A673 (cell line): ENCODE data around the gene TBC1D10B. TPM values are rescaled to one million over a fixed set of nuclear protein-coding genes. Genes with fewer than 3 reads are reported as not detected.
A peak's percentile ranks its signal among the peaks of the same experiment; 100 is the strongest.

ENCODE experiments used
- BruUV-seq: library from RNA; stranded (reverse); fragments of 400-500 nt; replicated peaks from 2 replicates; lab custom pipeline; 2021; lab: Mats Ljungman, UMichigan
- CTCF ChIA-PET: fragments of 300-600 bp; sonication (Branson Sonifier 250); formaldehyde crosslinking; loops from one replicate; lab custom pipeline; 2022; ENCODE audit warnings: antibody characterized with exemption; lab: Charles Lee
- POLR2A ChIA-PET: fragments of 300-600 bp; sonication (Branson Sonifier 250); formaldehyde crosslinking; loops from one replicate; lab custom pipeline; 2022; ENCODE audit warnings: antibody characterized with exemption; ENCODE audit not compliant: low non-redundant PET; lab: Charles Lee
- DNase-seq: peaks from one replicate; pipeline ENCODE4 v3.0.0-alpha.2; 2015; ENCODE audit warnings: low spot score
- H3K27ac ChIP-seq: fragments of 200-600 bp; sonication (generic); 2 replicates; pipeline ENCODE4 v1.5.1; 2016; ENCODE audit warnings: mixed run types, low read depth, mild to moderate bottlenecking, mixed read lengths, antibody characterized with exemption, low read length; ENCODE audit not compliant: poor library complexity, severe bottlenecking
- H3K27me3 ChIP-seq: fragments of 200-600 bp; sonication (generic); replicated peaks from 2 replicates; pipeline ENCODE4 v1.6.1; 2017; ENCODE audit warnings: mixed run types, low read depth, mild to moderate bottlenecking, mixed read lengths, antibody characterized with exemption, low read length; ENCODE audit not compliant: insufficient read depth, poor library complexity
- H3K36me3 ChIP-seq: fragments of 200-600 bp; sonication (generic); 2 replicates; pipeline ENCODE4 v1.6.1; 2016; ENCODE audit warnings: mixed run types, mild to moderate bottlenecking, mixed read lengths, antibody characterized with exemption, low read length; ENCODE audit not compliant: insufficient read depth, poor library complexity, severe bottlenecking
- H3K4me1 ChIP-seq: fragments of 200-600 bp; sonication (generic); 2 replicates; pipeline ENCODE4 v1.6.1; 2017; ENCODE audit warnings: mixed run types, mild to moderate bottlenecking, mixed read lengths, antibody characterized with exemption, low read length; ENCODE audit not compliant: insufficient read depth, poor library complexity, severe bottlenecking
- H3K4me3 ChIP-seq: fragments of 200-600 bp; sonication (generic); 2 replicates; pipeline ENCODE4 v1.5.1; 2016; ENCODE audit warnings: low read depth, mixed run types, mild to moderate bottlenecking, mixed read lengths, low read length; ENCODE audit not compliant: poor library complexity, severe bottlenecking
- H3K9me3 ChIP-seq: fragments of 200-600 bp; sonication (generic); 2 replicates; pipeline ENCODE4 v1.6.1; 2016; ENCODE audit warnings: mixed run types, low read depth, mild to moderate bottlenecking, mixed read lengths, antibody characterized with exemption, low read length; ENCODE audit not compliant: poor library complexity, severe bottlenecking
- EZH2 ChIP-seq: fragments of 200-600 bp; sonication (generic); IDR thresholded peaks from 2 replicates; pipeline ENCODE4 v1.6.1; 2017; ENCODE audit warnings: borderline replicate concordance, low read depth, mild to moderate bottlenecking, mixed read lengths, antibody characterized with exemption, low read length; ENCODE audit not compliant: poor library complexity, severe bottlenecking
- intact Hi-C: fragments of 100-400 bp; cut with micrococcal nuclease; formaldehyde crosslinking; loops from one replicate; pipeline ENCODE4 v1.10.0; 2022; ENCODE audit not compliant: unreplicated experiment
- total RNA-seq: library from RNA; stranded (reverse); gene quantifications from 2 replicates; pipeline ENCODE4 v1.2.3, GENCODE V29; 2021
- TF ChIP-seq, protein P1 (sequence below): fragments of 300-800, 200-600 bp; sonication (generic); conservative IDR thresholded peaks from 2 replicates; pipeline ENCODE4 v1.5.1; 2017; ENCODE audit warnings: low read depth, mild to moderate bottlenecking, antibody characterized with exemption, low read length, moderate library complexity, mixed read lengths

The TBC1D10B gene
- total RNA-seq, 1 experiment from 2014 or later = 66.0 TPM

DNA sequence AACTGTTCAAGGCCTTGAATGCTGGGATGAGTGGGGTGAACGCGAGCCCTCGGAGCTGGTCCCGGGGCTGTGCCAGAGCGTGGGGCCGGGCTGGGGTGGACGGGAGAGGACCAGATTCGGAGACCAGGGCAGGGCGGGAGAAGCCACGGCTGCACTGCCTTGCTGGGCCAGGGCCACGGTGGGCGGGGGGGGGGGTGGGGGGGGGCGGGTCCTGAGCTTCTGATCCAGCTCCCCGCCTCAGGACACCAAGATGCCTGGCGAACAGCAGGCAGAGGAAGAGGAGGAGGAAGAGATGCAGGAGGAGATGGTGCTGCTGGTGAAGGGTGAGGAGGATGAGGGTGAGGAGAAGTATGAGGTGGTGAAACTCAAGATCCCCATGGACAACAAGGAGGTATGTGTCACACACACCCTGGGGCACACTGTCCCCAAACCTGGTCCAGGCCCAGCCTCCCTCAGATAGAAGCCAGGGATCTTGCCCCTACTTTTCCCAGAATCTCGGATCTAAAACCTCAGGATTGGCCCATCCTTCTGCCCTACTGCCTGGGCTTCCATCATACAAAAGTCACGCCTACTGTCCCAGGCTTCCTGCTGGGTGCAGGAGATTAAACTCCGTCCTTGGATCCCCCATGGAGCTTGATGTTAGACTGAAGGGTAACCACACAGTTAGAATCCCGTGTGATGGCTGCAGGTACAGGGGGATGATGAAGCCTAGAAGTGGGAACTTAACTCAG is 37.7 kb upstream of the TBC1D10B start:
- peak; percentile 85 for DNase-seq
- Histone ChIP-seq H3K27ac (peak overlapping the region; percentile 93), H3K4me3 (peak overlapping the region; percentile 96), H3K9me3 (no peaks in the 10 kb centered on the region), H3K36me3 (peaks cover 15% of the 10 kb centered on the region), H3K4me1 (peaks cover 16% of the 10 kb centered on the region), H3K27me3 (no peaks in the 10 kb centered on the region)
- TF ChIP-seq, protein P1, sequence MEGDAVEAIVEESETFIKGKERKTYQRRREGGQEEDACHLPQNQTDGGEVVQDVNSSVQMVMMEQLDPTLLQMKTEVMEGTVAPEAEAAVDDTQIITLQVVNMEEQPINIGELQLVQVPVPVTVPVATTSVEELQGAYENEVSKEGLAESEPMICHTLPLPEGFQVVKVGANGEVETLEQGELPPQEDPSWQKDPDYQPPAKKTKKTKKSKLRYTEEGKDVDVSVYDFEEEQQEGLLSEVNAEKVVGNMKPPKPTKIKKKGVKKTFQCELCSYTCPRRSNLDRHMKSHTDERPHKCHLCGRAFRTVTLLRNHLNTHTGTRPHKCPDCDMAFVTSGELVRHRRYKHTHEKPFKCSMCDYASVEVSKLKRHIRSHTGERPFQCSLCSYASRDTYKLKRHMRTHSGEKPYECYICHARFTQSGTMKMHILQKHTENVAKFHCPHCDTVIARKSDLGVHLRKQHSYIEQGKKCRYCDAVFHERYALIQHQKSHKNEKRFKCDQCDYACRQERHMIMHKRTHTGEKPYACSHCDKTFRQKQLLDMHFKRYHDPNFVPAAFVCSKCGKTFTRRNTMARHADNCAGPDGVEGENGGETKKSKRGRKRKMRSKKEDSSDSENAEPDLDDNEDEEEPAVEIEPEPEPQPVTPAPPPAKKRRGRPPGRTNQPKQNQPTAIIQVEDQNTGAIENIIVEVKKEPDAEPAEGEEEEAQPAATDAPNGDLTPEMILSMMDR = no peak
- TF ChIP-seq EZH2 = no peak
- intact Hi-C loops = loop anchor here (5.0 kb wide), 2 partner anchors 36 to 286 kb away; partner anchors contain the start of genes MAPK3, MYL11 and TBC1D10B
- CTCF ChIA-PET = interaction anchor here (0.5 to 1.1 kb wide), 3 partner anchors 9 to 22 kb away, joined by 3 to 12 read pairs (median 7); partner anchors contain the start of gene DCTPP1
- BruUV-seq = no TSS peak
- POLR2A ChIA-PET = interaction anchor here (0.9 kb wide), 1 partner anchor 10 kb away, joined by 3 read pairs; no protein-coding TSS in a partner anchor

DNA sequence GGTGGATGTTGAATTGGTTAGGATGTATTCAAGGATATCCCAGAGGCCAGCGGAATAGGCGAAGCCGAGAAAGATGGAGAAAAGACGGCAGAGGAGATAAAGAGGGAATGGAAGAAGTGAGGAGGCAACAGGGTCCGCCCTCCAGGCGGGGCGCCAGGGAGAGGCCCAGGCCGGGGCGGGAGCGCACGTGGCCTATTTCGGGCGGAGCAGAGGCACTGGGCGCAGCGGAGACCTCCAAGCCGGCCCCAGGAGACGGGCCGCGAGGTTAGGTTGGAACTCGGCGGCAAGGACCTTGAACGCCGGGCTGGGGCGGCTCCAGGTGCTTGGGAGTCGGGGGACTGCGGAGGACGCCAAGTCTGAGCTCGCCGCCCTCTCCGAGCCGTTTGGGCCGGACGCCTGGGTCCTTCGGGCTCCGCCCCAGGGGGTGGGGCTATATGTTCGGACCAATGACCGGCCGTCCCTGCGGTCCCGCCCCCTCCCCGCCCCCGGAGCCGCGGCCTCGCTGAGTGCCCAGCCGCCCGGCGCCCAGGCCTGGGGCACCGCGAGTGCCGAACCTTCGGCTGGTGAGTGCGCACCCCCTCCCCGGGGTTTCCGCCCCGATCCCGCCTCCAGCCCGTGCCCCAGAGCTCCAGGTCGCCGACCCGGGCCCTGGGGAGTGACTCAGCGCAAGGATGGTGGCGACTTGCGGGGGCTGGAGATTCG is 37.0 kb upstream of the TBC1D10B start, which contains the start of gene ZNF771:
Gene ZNF771, plus strand, starts transcription at position 505 of the 702 bp plus-strand sequence. CDS start 448 bp downstream, outside the sequence.
- Histone ChIP-seq H3K27me3 (no peaks in the 10 kb centered on the region), H3K9me3 (no peaks in the 10 kb centered on the region), H3K4me1 (peaks cover 16% of the 10 kb centered on the region), H3K36me3 (peaks cover 12% of the 10 kb centered on the region), H3K27ac (peak within 1 kb of the TSS; percentile 93), H3K4me3 (peak within 1 kb of the TSS; percentile 96)
- TF ChIP-seq EZH2 = no peak
- TF ChIP-seq, protein P1 = no peak
- BruUV-seq = no TSS peak
- intact Hi-C loops = loop anchor here (5.0 kb wide), 2 partner anchors 35 to 285 kb away; partner anchors contain the start of genes MAPK3, MYL11 and TBC1D10B
- ChIA-PET CTCF (interaction anchor here (1.1 kb wide), 1 partner anchor 23 kb away, joined by 7 read pairs; the partner anchor contains the start of gene DCTPP1), POLR2A (interaction anchor here (1.0 kb wide), 2 partner anchors 29 to 36 kb away, joined by 3 to 4 read pairs; no protein-coding TSS in a partner anchor)
- DNase-seq = peak; percentile 93

DNA sequence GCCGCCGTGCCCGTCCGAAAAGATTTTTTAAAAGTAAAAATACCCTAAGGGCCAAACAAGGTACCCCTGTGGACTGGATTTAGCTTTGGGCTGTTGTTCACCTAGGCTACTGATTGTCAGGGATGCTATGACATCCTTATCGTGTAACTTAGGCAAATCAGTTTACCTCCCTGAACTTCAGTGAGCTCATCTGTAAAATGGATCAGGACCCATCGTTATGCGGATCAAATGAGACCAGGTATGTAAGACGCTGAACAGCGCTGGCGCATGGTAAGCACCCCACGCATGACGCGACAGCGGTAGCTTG is 36.5 kb upstream of the TBC1D10B start:
- Histone ChIP-seq H3K27ac (peak overlapping the region; percentile 93), H3K4me3 (peak overlapping the region; percentile 96), H3K27me3 (no peaks in the 10 kb centered on the region), H3K36me3 (peaks cover 11% of the 10 kb centered on the region), H3K9me3 (no peaks in the 10 kb centered on the region), H3K4me1 (peaks cover 16% of the 10 kb centered on the region)
- ChIA-PET POLR2A (interaction anchor here (1.0 kb wide), 2 partner anchors 28 to 36 kb away, joined by 3 to 4 read pairs; no protein-coding TSS in a partner anchor), CTCF (interaction anchor here (1.1 kb wide), 1 partner anchor 23 kb away, joined by 7 read pairs; the partner anchor contains the start of gene DCTPP1)
- BruUV-seq = TSS peak; percentile 89
- TF ChIP-seq, protein P1 = no peak
- no peak for TF ChIP-seq EZH2
- intact Hi-C loops = loop anchor here (5.0 kb wide), 2 partner anchors 34 to 284 kb away; partner anchors contain the start of genes MAPK3, MYL11 and TBC1D10B
- DNase-seq = no peak
